ENCODE data around the gene GPRIN1. TPM values are rescaled to one million over a fixed set of nuclear protein-coding genes. Genes with fewer than 3 reads are reported as not detected.

GPRIN1 gene
- total and polyA plus RNA-seq, 3 donors from 2014 or later: 2.5 to 8.4 (median 5.7) TPM

GRCh38 chr5:176589039-176589769, 20.8 kb downstream of the GPRIN1 start:
- DNase-seq: no peak
- Histone ChIP-seq H3K27me3 (no peaks in the 10 kb centered on the region), H3K27ac (no peak overlapping the region), H3K9me3 (no peaks in the 10 kb centered on the region), H3K36me3 (ENCODE audit: low read depth, missing control alignments) (no peaks in the 10 kb centered on the region), H3K4me1 (no peaks in the 10 kb centered on the region), H3K4me3 (no peak overlapping the region)
- intact Hi-C loops (cut with DNase I; ENCODE audit: low total_unique reads): no loop called here
- TF ChIP-seq CTCF (IDR thresholded peaks at IDR 0.05) (no peak), POLR2A (IDR thresholded peaks at IDR 0.05) (no peak)
- WGBS, 2 donors: 81 to 88% methylated on average over 18 to 31 of the region's 31 CpGs

GRCh38 chr5:176588297-176588696, 21.7 kb downstream of the GPRIN1 start:
- Histone ChIP-seq H3K27me3 (no peaks in the 10 kb centered on the region), H3K4me1 (no peaks in the 10 kb centered on the region), H3K4me3 (no peak overlapping the region), H3K9me3 (no peaks in the 10 kb centered on the region), H3K36me3 (ENCODE audit: low read depth, missing control alignments) (no peaks in the 10 kb centered on the region), H3K27ac (no peak overlapping the region)
- intact Hi-C loops (cut with DNase I; ENCODE audit: low total_unique reads): no loop called here
- no peak for DNase-seq
- TF ChIP-seq CTCF (IDR thresholded peaks at IDR 0.05) (no peak), POLR2A (IDR thresholded peaks at IDR 0.05) (no peak)

GRCh38 chr5:176587398-176587797, 22.6 kb downstream of the GPRIN1 start:
- Histone ChIP-seq H3K36me3 (ENCODE audit: low read depth, missing control alignments) (no peaks in the 10 kb centered on the region), H3K4me1 (no peaks in the 10 kb centered on the region), H3K9me3 (no peaks in the 10 kb centered on the region), H3K27me3 (no peaks in the 10 kb centered on the region), H3K4me3 (no peak overlapping the region), H3K27ac (no peak overlapping the region)
- TF ChIP-seq CTCF (IDR thresholded peaks at IDR 0.05): no peak
- TF ChIP-seq POLR2A (IDR thresholded peaks at IDR 0.05): no peak
- DNase-seq: no peak
- WGBS, 2 donors: 82 to 85% methylated on average over 7 of the region's 7 CpGs
- intact Hi-C loops (cut with DNase I; ENCODE audit: low total_unique reads): no loop called here

GRCh38 chr5:176583076-176583475, 26.9 kb downstream of the GPRIN1 start:
- Histone ChIP-seq H3K27ac (no peak overlapping the region), H3K9me3 (no peaks in the 10 kb centered on the region), H3K27me3 (no peaks in the 10 kb centered on the region), H3K4me3 (no peak overlapping the region), H3K4me1 (no peaks in the 10 kb centered on the region), H3K36me3 (ENCODE audit: low read depth, missing control alignments) (no peaks in the 10 kb centered on the region)
- TF ChIP-seq POLR2A (IDR thresholded peaks at IDR 0.05) (no peak), CTCF (IDR thresholded peaks at IDR 0.05) (no peak)
- DNase-seq: no peak
- WGBS, 2 donors: 60 to 69% methylated on average over 4 of the region's 4 CpGs
- intact Hi-C loops (cut with DNase I; ENCODE audit: low total_unique reads): no loop called here

GRCh38 chr5:176581361-176581760, 28.6 kb downstream of the GPRIN1 start:
- 94 to 100% methylated on average over 2 to 12 of the region's 12 CpGs for WGBS, 2 donors
- Histone ChIP-seq H3K9me3 (no peaks in the 10 kb centered on the region), H3K4me3 (no peak overlapping the region), H3K27ac (no peak overlapping the region), H3K36me3 (ENCODE audit: low read depth, missing control alignments) (no peaks in the 10 kb centered on the region), H3K4me1 (no peaks in the 10 kb centered on the region), H3K27me3 (no peaks in the 10 kb centered on the region)
- DNase-seq: no peak
- TF ChIP-seq POLR2A (IDR thresholded peaks at IDR 0.05): no peak
- no peak for TF ChIP-seq CTCF (IDR thresholded peaks at IDR 0.05)
- intact Hi-C loops (cut with DNase I; ENCODE audit: low total_unique reads): no loop called here

Data from testis (tissue), 3 donors.